ENCODE results near the gene GCNT2. TPM values are rescaled to one million over a fixed set of nuclear protein-coding genes. Genes with fewer than 3 reads are reported as not detected.
"Not testable (repeated sequence)": the region's sequence is repeated elsewhere in the genome, so short reads cannot be mapped to it uniquely, and the experiment has no call there.

The GCNT2 gene
- total RNA-seq, 1 donor from 2014 or later, result 14.8 TPM

- DNase-seq, result no peak
These were observed 91.9 kb downstream of the GCNT2 start for GRCh38 chr6:10613077-10613476.

- DNase-seq, result no peak
These were observed 92.6 kb downstream of the GCNT2 start for GRCh38 chr6:10613723-10614122.

- no peak for DNase-seq
These were observed 94.5 kb downstream of the GCNT2 start for GRCh38 chr6:10615675-10616074.

- DNase-seq, result not testable (repeated sequence)
These were observed 95.1 kb downstream of the GCNT2 start for GRCh38 chr6:10616266-10616665.

- DNase-seq, result no peak
These were observed 96.0 kb downstream of the GCNT2 start for GRCh38 chr6:10617008-10617696.

- no peak for DNase-seq
These were observed 97.3 kb downstream of the GCNT2 start for GRCh38 chr6:10618409-10618808.

- DNase-seq, result no peak
These were observed 100.1 kb downstream of the GCNT2 start for GRCh38 chr6:10621213-10621612.

GRCh38 chr6:10621847-10622246 lies 100.7 kb downstream of the GCNT2 start:
- DNase-seq, result no peak

- no peak for DNase-seq
These were observed 103.7 kb downstream of the GCNT2 start for GRCh38 chr6:10624836-10625235.

GRCh38 chr6:10626154-10626741 lies 105.1 kb downstream of the GCNT2 start:
- DNase-seq, result no peak

- no peak for DNase-seq
These were observed 106.6 kb downstream of the GCNT2 start for GRCh38 chr6:10627800-10628199.

GRCh38 chr6:10630178-10630577 lies 109.0 kb downstream of the GCNT2 start:
- DNase-seq, result no peak

- no peak for DNase-seq
These were observed 112.1 kb downstream of the GCNT2 start for GRCh38 chr6:10633216-10633615.

GRCh38 chr6:10640412-10640811 lies 119.3 kb downstream of the GCNT2 start:
- DNase-seq, result no peak

GRCh38 chr6:10641528-10641927 lies 120.4 kb downstream of the GCNT2 start:
- no peak for DNase-seq

GRCh38 chr6:10643201-10643651 lies 122.1 kb downstream of the GCNT2 start:
- DNase-seq, result no peak

- DNase-seq, result no peak
These were observed 123.1 kb downstream of the GCNT2 start for GRCh38 chr6:10644225-10644624.

- DNase-seq, result no peak
These were observed 134.4 kb downstream of the GCNT2 start for GRCh38 chr6:10655508-10656055.

- DNase-seq, result no peak
These were observed 138.0 kb downstream of the GCNT2 start for GRCh38 chr6:10658910-10659698.

- no peak for DNase-seq
These were observed 138.7 kb downstream of the GCNT2 start for GRCh38 chr6:10659699-10660348.

- not testable (repeated sequence) for DNase-seq
These were observed 139.5 kb downstream of the GCNT2 start for GRCh38 chr6:10660431-10661191.

- DNase-seq, result no peak
These were observed 141.1 kb downstream of the GCNT2 start for GRCh38 chr6:10662207-10662606.
